Gastroesophageal sphincter (tissue), 3 donors: ENCODE data around the gene KCNG1.

Source experiments
- CTCF ChIP-seq, 4 experiments: fragments of 200-600 bp in 2 of 4; fragments of 450-650 bp in 2 of 4; sonication (generic) in 1 of 4; IDR thresholded peaks; one replicate each; pipeline ENCODE4 v1.5.1; 2017 to 2019; ENCODE audit warnings: antibody characterized with exemption in 4 of 4, mild to moderate bottlenecking in 2 of 4, moderate library complexity in 2 of 4
- EP300 ChIP-seq: sonication (generic); formaldehyde crosslinking; IDR thresholded peaks from one replicate; pipeline ENCODE4 v1.6.1; 2017; ENCODE audit warnings: antibody characterized with exemption, mild to moderate bottlenecking
- POLR2AphosphoS5 ChIP-seq: sonication (generic); formaldehyde crosslinking; IDR thresholded peaks from one replicate; pipeline ENCODE4 v1.6.1; 2017; ENCODE audit warnings: antibody characterized with exemption

- no peak for TF ChIP-seq POLR2AphosphoS5
- no peak for TF ChIP-seq CTCF (IDR thresholded peaks at IDR 0.05)
- no peak for TF ChIP-seq EP300
Observed at GRCh38 chr20:51046021-51046985, 23.4 kb upstream of the KCNG1 start.
